HG03097 (cell line): Measurements from ENCODE around the gene PIGA.

Experiments
- ATAC-seq: cut with Tn5 transposase; IDR thresholded peaks from one replicate; pipeline ENCODE4 v1.9.1; 2021; ENCODE audit not compliant: unreplicated experiment, low FRiP score

The PIGA gene, protein sequence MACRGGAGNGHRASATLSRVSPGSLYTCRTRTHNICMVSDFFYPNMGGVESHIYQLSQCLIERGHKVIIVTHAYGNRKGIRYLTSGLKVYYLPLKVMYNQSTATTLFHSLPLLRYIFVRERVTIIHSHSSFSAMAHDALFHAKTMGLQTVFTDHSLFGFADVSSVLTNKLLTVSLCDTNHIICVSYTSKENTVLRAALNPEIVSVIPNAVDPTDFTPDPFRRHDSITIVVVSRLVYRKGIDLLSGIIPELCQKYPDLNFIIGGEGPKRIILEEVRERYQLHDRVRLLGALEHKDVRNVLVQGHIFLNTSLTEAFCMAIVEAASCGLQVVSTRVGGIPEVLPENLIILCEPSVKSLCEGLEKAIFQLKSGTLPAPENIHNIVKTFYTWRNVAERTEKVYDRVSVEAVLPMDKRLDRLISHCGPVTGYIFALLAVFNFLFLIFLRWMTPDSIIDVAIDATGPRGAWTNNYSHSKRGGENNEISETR

GRCh38 chrX:15335135-15336022, at the start of gene PIGA:
Gene PIGA (minus strand): TSS chrX:15335523. CDS start chrX:15331930, 3,593 bp downstream.
- peak; percentile 99 for ATAC-seq

GRCh38 chrX:15384304-15384703, 49.0 kb upstream of the PIGA start, which contains the start of gene VEGFD:
Gene VEGFD (minus strand): TSS chrX:15384413. CDS start chrX:15383946, 467 bp downstream.
- no peak for ATAC-seq

DNA sequence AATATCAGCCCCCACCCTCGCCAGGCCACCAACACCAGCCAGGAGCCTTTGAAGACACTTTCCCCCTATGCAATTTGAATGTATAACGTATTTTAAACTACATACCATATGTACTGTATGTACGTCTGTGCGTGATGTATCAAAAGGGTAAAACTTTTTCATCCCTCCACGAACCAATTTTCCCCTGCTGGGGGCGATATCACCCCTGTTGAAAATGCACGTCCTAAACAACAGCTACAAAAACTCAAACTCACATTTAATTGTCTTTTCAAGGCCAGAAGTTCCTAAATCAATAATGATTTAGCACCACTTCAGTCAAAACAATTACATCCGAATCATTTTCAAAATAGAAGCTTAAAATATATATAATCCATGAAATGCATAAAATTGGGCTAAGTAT, 47.5 kb upstream of the PIGA start:
- ATAC-seq, result no peak

- no peak for ATAC-seq
Observed at GRCh38 chrX:15376956-15377355, 41.6 kb upstream of the PIGA start.

DNA sequence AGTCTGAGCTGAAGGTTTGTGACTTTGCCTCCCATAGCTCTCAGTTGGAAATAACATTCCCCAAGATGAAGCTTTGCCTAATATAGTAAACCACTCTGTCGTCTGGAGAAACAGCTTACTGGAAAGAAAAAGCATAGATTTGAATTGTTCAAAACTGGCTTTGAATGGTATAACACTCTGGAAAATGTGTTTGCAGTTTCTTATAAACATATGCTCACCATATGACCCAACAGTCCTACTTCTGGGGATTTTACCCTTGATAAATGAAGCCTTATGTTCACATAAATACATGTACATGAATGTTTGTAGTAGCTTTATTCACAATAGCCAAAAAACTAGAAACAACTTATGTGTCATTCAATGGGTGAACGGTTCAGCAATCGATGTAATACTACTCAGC, 38.7 kb upstream of the PIGA start:
- ATAC-seq, result no peak

GRCh38 chrX:15366506-15367352, 31.4 kb upstream of the PIGA start:
- ATAC-seq, result no peak

DNA sequence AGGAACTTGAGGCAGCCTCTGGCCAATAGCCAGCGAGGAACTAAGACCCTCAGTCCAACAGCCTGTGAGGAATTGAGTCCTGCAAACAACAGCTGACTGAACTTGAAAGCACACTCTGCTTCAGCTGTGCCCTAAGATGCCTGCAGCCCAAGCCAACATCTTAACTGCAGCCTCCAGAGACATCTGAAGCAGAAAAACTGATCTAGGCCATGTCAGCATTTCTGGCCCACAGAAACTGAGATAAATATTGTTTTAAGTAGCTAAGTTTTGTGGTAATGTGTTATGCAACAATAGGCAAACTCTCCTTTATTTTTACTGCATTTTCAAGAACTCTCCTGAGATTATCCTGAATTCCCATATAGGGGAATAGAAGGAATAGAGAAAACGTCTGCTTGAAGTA, 24.4 kb upstream of the PIGA start:
- ATAC-seq, result no peak

- ATAC-seq, result no peak
Observed at GRCh38 chrX:15358533-15358932, 23.2 kb upstream of the PIGA start.

DNA sequence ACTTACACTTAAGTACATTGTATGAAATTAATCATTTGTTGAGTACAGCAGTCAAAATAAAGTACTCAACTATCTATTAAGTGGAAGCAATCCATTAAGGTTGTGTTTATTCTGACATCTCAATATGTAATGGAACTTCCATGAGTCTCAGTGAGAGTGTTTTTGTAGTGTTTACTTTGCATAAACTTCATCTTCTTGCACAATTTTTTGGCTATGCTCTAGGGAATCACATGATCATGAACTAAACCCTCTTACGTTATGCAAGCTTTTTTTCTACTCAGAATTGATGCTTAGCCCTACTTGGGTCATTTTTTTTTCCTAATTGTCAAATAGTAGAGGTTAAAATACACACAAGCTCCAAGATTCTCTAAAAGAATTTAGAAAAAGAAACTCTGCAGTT, 21.1 kb upstream of the PIGA start:
- ATAC-seq, result no peak

GRCh38 chrX:15350329-15350996, 15.1 kb upstream of the PIGA start:
- no peak for ATAC-seq

GRCh38 chrX:15349046-15349445, 13.7 kb upstream of the PIGA start:
- ATAC-seq, result no peak

DNA sequence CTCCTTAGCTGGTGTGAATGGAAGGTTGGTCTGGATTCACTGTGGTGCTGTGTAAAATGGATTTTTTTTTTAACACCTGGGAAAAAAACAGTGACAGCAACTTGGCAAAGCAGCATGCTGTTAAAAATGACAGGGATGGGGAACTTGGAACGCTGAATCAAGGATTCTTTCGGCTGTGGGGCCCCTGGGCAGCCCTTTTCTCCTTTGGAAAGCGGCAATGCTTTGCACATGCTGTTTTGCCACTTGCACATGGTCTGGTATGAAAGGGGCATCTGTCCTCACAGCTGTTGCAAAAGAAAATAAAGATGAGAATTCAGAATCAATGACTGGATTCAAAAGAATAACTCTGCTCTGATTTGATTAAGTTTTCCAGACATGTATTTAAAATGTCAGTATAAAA, 10.7 kb upstream of the PIGA start:
- no peak for ATAC-seq

- no peak for ATAC-seq
Observed at GRCh38 chrX:15344106-15344505, 8.8 kb upstream of the PIGA start.

- no peak for ATAC-seq
Observed at GRCh38 chrX:15343075-15343476, 7.8 kb upstream of the PIGA start.

DNA sequence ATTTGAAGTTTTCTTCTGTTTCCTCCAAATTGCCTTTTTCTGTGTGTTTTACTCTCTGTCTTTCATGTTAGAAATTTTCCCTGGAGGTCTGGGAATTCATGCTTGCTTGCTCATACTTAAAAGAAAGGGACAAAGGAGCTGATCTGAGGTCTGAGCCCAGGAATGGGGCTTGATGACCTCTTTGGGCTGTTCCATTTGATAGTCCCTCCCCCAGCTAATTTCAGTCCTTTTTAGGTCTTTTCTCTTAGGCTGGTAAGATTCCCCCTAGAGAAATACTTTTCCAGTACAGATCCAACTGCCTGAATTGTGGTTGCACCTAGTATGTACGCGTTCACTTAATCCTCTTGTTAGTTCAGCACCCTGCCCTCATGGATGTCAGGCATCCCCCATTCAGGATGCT, 5.5 kb upstream of the PIGA start:
- ATAC-seq, result no peak

GRCh38 chrX:15336023-15336413, 695 bp upstream of the PIGA start:
- no peak for ATAC-seq

- ATAC-seq, result no peak
Observed at GRCh38 chrX:15334561-15334960, 762 bp downstream of the PIGA start.

DNA sequence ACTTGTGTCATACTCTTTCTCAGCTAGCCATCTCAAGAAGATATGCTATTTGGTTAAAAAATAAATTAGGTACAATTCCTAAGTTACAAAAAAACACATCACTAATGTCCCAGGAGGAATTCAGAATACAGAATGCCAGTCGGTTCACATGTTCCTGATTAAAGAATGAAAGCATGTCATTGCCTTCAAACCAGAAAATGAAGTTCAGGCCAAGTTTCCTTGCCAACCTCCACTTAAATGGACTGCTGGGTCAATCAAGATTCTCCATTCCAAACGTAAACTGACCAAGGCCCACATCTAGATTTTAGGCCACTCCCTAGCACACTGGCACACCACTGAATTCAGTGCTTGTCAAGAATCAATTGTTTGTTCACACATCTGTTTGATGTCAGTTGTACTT, 6.5 kb downstream of the PIGA start:
- no peak for ATAC-seq

DNA sequence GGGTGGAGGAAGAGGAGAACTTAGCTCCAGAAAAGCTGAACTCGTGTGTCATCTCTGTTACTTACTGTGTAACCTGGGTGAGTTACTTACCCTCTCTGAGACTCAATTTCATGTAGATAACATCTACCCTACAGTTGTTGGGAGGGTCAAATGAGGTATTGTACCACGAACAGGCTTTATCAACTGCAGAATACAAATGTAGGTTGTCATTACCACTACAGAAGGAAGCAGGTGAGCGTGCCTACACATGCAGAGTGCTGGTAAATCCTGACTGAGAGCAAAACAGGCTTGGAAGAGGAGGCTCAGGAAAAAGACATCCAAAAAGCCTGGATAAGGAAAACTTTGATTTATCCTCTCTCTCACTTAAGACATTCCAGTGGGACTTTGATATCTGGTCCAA, 7.2 kb downstream of the PIGA start:
- ATAC-seq, result no peak

GRCh38 chrX:15322472-15322871, 12.9 kb downstream of the PIGA start:
- no peak for ATAC-seq
